CMK (cell line): Measurements from ENCODE around the gene TNFRSF1B.

Experiments used
- DNase-seq: peaks from one replicate; pipeline ENCODE4 v3.0.0-alpha.2; 2010; ENCODE audit warnings: low read depth

The TNFRSF1B gene

GRCh38 chr1:12142141-12142823 lies 24.5 kb upstream of the TNFRSF1B start:
- DNase-seq = no peak

GRCh38 chr1:12142891-12143630 lies 23.7 kb upstream of the TNFRSF1B start:
- no peak for DNase-seq

DNA sequence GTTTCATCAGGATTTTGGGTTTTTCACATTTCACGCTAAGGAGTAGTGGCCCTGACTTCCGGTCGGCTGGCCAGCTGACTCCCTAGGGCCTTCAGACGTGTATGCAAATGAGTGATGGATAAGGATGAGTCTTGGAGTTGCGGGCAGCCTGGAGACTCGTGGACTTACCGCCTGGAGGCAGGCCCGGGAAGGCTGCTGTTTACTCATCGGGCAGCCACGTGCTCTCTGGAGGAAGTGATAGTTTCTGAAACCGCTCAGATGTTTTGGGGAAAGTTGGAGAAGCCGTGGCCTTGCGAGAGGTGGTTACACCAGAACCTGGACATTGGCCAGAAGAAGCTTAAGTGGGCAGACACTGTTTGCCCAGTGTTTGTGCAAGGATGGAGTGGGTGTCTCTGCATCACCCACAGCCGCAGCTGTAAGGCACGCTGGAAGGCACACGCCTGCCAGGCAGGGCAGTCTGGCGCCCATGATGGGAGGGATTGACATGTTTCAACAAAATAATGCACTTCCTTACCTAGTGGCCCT lies 23.1 kb upstream of the TNFRSF1B start:
- DNase-seq = no peak

GRCh38 chr1:12144236-12144635 lies 22.6 kb upstream of the TNFRSF1B start:
- no peak for DNase-seq

DNA sequence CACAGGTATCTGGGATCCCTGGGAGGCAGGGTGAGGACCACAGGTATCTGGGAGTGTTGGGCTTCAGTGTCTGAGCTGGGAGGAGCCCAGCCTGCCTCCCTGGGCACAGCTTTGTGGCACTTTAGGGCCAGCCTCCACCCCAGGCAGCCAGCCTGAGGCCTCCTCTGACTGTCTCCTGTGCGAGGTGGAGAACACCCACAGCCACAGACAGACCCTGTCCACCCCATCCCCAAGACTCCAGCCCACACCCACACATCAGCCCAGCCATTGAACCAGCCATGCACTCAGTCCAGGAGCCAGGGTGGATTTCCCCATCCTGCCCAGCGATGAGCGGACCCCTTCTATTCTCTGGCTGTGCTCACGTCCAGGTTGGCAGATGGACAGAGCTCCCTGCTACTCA lies 21.8 kb upstream of the TNFRSF1B start:
- no peak for DNase-seq

DNA sequence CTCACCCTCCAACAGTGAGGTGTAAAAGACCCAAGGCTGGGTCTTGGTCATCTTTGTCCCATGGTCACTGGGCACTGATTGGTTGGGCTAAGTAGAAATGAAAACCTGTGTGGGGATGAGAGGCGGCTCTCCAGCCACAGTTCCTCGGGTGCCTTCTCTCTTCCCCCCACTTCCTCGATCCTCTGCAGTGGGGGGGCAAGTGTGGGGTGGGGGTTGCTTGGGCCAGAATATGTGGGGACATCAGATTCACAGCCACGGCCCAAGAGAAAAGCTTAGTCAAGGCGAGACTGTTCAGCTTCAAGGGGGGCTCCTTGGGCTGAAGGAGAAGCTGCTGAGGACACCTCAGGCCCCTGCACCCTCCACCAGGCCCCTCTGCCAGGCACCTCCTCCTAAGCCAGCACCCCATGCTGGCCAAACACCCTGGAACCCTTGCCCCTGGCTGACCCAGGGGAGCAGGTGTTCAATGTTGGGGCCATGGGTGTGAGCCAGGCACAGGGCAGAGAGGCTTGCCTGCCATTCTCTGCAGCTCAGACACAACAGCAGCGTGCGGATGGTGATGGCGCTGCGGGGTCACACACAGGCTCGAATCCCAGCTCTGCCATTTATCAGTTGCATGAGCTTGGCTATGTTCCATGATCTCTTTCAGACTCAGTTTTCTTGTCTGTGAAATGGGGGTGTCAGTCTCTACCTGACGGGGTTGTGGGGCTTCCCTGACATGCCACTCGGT lies 21.0 kb upstream of the TNFRSF1B start:
- DNase-seq = no peak

- no peak for DNase-seq
These were observed 20.3 kb upstream of the TNFRSF1B start for GRCh38 chr1:12146343-12147112.

GRCh38 chr1:12147201-12147701 lies 19.5 kb upstream of the TNFRSF1B start:
- no peak for DNase-seq

DNA sequence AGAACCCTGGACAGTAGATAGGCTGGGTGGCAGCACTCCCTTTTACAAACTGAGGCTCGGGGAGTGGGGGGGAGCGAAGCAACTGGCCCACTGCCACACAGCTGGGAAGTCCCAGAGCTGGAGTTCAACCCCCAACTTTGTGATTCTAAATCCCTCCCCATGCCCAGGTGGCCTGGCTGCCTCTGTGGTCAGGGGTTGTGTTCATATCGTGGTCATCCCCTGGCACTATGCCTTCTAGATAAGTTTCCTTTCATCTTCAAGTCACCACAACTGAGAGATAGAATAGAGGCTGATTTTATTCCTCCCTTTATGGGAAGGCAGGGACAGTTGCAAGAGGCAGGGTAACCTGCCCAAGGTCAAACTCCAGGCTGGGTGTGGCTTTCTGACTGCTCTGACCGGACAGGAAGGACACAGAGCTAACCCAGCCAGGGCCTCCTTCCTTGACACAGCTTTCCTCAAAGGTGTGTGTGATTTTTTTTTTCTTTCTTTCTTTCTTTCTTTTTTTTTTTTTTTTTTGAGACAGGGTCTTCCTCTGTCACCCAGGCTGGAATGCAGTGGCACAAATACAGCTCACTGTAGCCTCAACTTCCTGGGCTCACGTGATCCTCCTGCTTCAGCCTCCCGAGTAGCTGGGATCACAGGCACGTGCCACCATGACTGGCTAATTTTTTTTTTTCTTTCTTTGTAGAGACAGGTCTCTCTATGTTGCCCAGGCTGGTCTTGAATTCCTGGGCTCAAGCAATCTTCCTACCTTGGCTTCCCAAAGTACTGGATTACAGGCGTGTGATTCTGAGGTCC lies 18.4 kb upstream of the TNFRSF1B start:
- DNase-seq = no peak

DNA sequence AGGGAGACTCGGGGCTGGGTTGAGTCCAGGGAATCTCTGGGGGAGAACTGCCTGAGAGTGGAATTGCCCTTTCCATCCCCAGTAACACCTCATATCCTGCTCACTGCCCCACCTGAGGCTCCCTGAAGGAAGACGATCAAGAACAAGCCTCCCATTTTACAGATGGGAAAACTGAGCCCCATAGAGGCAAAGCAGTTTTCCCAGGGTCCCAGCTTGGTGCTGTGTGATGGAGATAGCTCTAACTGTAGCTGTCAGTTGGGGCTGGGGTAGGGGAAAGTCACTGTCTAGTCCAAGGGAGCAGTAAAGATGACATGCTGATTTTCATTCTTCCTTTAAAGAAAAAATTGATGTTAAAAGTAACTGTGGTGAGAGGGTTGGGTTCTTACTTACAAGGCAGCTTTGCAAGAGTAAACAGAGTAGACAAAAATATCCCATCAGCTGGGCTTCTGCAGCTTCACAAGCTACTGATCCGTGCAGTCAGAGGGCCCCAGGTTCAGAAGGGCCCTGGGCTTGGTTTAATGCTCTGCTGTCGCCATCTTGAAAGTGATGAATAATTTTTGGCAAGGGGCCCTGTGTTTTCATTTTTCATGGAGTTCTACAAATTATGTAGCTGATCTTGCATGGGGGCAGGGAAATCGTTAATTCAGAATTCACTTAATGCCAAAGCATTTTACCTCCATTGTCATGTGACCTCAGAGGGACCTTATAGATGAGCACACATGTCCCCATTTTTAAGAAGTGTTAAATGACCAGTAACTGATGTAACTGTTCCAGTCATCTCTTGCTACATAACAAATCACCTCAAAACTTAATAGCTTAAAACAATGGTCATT lies 17.6 kb upstream of the TNFRSF1B start:
- no peak for DNase-seq

GRCh38 chr1:12149791-12150175 lies 17.0 kb upstream of the TNFRSF1B start:
- DNase-seq = no peak

GRCh38 chr1:12150456-12151200 lies 16.2 kb upstream of the TNFRSF1B start:
- no peak for DNase-seq

DNA sequence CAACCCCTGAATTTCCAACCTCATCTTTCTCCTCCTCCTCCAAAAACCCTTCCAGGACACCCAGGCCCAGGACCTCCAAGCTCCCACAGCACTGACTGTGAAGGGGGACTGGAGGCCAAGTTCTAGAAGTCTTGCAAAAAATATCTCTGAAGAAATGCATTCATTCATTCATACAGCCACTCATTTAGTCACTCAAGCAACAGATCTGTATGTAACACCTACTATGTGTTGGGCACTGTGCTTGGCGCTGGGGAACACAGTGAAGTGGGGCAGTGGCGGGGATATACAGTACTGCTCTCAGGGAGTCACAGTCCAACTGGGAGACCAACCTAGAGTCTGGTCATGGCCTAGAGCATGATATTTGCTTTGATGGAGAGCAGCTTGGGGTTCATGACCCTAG lies 15.3 kb upstream of the TNFRSF1B start:
- DNase-seq = no peak

DNA sequence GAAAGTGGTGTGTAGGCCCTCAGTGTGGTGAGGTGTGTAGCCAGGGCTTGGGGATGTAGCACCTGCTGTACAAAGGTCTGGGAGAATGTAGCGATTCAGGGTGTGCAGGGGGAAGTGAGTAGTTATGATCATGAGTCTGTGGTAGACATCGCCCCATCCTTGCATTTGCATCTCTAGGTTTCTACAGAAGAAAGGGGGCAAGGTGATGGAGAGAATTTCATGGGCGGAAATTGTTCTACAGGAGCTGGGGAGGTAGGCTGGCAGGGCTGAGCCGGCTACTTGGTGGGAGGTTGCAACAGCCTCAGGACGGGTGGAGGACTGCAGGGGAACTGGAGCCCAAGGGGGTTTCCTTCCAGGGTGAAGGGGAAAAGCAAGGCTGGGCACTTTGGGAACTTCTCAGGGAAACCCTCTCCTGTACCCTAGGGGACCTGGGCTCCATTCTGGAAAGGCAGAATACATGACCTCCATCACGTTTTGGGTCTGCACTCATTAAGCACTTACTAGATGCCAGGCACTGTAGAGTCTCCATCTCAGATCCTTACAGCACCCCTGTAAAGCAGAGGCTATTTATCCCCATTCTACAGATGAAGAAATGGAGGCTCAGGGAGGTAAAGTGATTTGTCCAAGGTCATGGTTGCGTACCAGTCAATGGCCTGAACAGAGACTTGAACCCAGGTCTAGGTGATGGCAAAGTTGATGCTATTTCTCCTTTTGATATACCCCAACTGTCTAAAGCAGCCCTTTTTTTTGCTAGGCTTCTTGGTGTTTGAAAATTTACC lies 14.5 kb upstream of the TNFRSF1B start:
- no peak for DNase-seq

DNA sequence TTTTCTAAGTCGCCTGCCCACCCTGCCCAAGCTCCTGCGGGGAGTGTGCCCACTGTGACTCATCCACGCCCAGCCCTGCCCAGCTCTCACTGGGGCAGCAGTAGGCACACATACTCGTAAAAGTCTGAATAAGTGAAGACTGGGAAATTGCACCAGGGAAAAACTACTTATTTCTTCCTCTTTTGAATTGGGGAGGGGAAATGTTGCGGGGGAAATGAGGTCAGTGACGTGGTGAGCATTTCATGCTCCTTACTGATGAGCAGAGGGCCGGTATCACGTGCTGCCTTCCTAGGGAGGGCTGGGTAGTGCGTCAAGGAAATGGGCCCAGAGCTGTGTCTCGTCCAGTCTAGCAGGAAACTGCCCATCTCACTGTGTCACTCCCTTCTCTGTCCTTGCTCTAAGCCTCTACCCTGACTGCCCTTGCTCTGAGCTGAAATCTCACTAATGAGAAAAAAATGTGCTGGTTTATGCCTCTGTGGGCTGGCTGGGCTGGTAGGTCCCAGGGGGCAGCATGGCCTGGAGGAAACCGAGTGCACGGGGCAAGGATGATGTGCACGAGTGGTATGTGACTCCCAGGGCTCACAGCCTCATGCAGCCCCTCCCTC lies 13.5 kb upstream of the TNFRSF1B start:
- DNase-seq = no peak

DNA sequence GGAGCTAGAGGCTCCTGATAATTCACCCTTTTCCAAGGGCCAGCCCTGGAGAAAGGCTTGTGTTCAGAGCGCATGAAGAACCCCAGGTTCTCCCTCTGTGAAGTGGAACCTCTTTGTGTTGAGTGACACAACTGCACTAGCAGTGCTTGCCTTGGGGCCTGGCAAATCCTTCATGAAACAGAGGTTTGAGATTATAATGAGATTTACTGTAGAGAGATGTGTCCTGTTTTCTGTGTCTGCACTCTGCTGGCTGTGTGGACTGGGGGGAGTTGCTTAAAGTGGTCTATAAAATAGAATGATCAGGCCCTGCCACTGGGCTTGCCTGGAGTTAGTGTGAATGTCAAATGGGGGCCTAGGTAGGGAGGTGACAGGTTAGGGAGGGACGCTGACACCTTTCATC lies 11.5 kb upstream of the TNFRSF1B start:
- no peak for DNase-seq

DNA sequence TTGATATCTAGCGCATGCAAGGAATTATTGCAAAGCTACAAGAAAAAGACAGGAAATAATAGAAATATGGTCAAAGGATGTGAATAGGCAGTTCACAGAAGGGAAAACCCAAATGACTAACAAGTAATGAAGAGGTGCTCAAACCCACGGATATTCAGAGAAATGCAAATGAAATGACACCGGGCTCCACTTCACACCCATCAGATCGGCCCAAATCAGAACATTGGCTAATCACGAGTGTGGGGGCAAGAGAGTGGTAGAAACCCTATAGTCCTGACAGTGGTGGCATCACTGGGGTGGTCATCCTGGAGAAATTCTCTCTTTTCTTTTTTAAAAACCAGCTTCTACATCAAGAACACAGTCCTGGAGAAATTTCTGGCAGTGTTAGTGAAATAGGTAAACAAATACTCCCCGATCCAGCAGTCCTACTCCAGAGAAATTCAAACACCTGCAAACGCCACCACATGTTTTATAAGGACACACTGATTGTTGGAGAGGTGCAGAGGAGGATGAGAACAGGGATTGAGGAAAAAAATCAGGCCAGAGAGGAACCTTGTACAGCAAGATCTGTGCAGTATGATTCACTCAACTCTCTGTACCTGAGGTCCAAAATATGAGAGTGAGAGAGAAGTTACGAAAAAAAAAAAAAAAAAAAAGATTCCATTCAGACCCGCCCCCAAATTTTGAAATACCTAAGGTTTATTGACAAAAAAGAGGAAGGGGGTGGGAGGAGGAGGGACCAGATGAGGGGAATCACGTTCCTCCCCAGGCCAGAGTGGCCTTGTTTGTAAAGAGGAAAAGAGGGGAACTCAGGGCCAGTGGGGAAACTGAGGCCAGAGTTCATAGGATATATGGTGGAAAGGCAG lies 9.2 kb upstream of the TNFRSF1B start:
- no peak for DNase-seq
